ENCODE results near the gene WDFY2.

Gene WDFY2

DNA sequence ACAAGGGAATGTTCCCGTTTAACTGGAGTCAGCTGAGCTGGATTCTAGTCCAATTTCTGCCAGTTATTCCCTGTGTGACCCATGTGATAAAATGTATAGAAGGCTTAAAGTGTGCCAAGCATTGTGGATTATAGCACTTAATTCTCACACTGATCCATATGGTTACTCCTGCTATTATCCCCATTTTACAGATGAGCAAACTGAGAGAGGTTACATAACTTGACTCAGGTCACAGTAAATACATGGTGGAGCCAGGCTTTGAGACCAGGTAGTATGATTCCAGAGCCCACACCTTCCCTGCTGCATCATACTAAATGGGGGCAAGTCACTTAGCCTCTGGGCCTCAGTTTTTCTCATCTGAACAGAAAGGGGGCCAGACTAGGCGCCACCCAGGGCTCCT is 221.7 kb downstream of the WDFY2 start:
- Histone ChIP-seq H3K4me3 (ENCODE audit: low read length) (no peak overlapping the region), H3K27me3 (ENCODE audit: low read depth, low read length) (no peaks in the 10 kb centered on the region), H3K4me2 (ENCODE audit: low read length) (no peak overlapping the region), H3K9ac (ENCODE audit: low read length) (no peak overlapping the region), H3K79me2 (ENCODE audit: low read length) (peaks cover 15% of the 10 kb centered on the region), H2AFZ (ENCODE audit: low read depth, low read length) (no peak overlapping the region), H3K4me1 (ENCODE audit: low read length) (peaks cover 39% of the 10 kb centered on the region), H3K27ac (ENCODE audit: low read length) (no peak overlapping the region), H3K36me3 (replicated peaks; ENCODE audit: low read depth, low read length) (peaks cover 7% of the 10 kb centered on the region), H4K20me1 (ENCODE audit: insufficient read depth, low read length) (no peaks in the 10 kb centered on the region), H3K9me3 (ENCODE audit: insufficient read depth, low read length) (no peaks in the 10 kb centered on the region)
- TF ChIP-seq EZH2phosphoT487 (IDR thresholded peaks at IDR 0.05; ENCODE audit: low read depth): no peak
- TF ChIP-seq CTCF (IDR thresholded peaks at IDR 0.05; ENCODE audit: low read depth, low read length): no peak

- Histone ChIP-seq H4K20me1 (ENCODE audit: insufficient read depth, low read length) (no peaks in the 10 kb centered on the region), H3K79me2 (ENCODE audit: low read length) (peaks cover 15% of the 10 kb centered on the region), H3K4me3 (ENCODE audit: low read length) (no peak overlapping the region), H3K9me3 (ENCODE audit: insufficient read depth, low read length) (no peaks in the 10 kb centered on the region), H2AFZ (ENCODE audit: low read depth, low read length) (no peak overlapping the region), H3K36me3 (replicated peaks; ENCODE audit: low read depth, low read length) (peaks cover 7% of the 10 kb centered on the region), H3K4me2 (ENCODE audit: low read length) (no peak overlapping the region), H3K4me1 (ENCODE audit: low read length) (peaks cover 43% of the 10 kb centered on the region), H3K9ac (ENCODE audit: low read length) (no peak overlapping the region), H3K27me3 (ENCODE audit: low read depth, low read length) (no peaks in the 10 kb centered on the region), H3K27ac (ENCODE audit: low read length) (no peak overlapping the region)
- no peak for TF ChIP-seq EZH2phosphoT487 (IDR thresholded peaks at IDR 0.05; ENCODE audit: low read depth)
- TF ChIP-seq CTCF (IDR thresholded peaks at IDR 0.05; ENCODE audit: low read depth, low read length): no peak
Measured at GRCh38 chr13:51806566-51806965, 222.3 kb downstream of the WDFY2 start.

DNA sequence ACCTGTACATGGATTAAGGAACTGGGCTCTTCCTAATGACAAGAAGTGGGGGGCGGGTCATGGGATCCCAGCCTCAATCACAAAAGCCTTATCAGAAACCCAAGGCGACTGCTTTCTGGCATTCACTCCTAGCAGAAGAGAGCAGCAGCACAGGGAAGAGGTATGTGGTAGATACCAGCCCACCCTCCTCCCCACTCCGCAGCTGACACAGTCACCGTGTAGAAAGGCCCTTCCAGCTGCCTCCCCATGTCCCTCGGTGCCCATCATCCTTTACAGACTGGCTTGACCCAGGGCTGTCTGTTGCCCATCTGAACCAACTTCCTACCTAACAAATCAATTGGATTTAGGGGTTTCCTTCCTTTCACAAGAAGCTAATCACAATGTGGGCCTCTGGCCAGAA is 222.8 kb downstream of the WDFY2 start:
- H2AFZ ChIP-seq (ENCODE audit: low read depth, low read length): no peak overlapping the region
- TF ChIP-seq CTCF (IDR thresholded peaks at IDR 0.05; ENCODE audit: low read depth, low read length) (no peak), EZH2phosphoT487 (IDR thresholded peaks at IDR 0.05; ENCODE audit: low read depth) (no peak)
- no peaks in the 10 kb centered on the region for H4K20me1 ChIP-seq (ENCODE audit: insufficient read depth, low read length)
- peaks cover 15% of the 10 kb centered on the region for H3K79me2 ChIP-seq (ENCODE audit: low read length)
- H3K27ac ChIP-seq (ENCODE audit: low read length): no peak overlapping the region
- peaks cover 7% of the 10 kb centered on the region for H3K36me3 ChIP-seq (replicated peaks; ENCODE audit: low read depth, low read length)
- H3K27me3 ChIP-seq (ENCODE audit: low read depth, low read length): no peaks in the 10 kb centered on the region
- H3K4me2 ChIP-seq (ENCODE audit: low read length): no peak overlapping the region
- H3K9me3 ChIP-seq (ENCODE audit: insufficient read depth, low read length): no peaks in the 10 kb centered on the region
- no peak overlapping the region for H3K4me3 ChIP-seq (ENCODE audit: low read length)
- H3K9ac ChIP-seq (ENCODE audit: low read length): no peak overlapping the region
- H3K4me1 ChIP-seq (ENCODE audit: low read length): peaks cover 43% of the 10 kb centered on the region

DNA sequence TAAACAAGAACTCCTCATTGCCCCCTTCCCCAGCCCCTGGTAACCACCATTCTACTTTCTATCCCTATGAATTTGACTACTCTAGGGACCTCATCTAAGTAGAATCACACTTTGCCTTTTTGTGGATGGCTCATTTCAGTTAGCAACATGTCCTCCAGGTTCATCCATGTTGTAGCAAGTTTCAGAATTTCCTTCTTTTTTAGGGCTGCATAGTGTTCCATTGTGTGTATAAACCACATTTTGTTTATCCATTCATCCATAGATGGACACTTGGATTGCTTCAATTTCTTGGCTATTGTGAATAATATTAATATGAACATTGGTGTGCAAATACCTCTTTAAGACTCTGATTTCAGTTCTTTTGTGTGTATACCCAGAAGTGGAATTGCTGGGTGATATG is 224.5 kb downstream of the WDFY2 start:
- TF ChIP-seq EZH2phosphoT487 (IDR thresholded peaks at IDR 0.05; ENCODE audit: low read depth) (no peak), CTCF (IDR thresholded peaks at IDR 0.05; ENCODE audit: low read depth, low read length) (no peak)
- Histone ChIP-seq H3K4me1 (ENCODE audit: low read length) (peaks cover 37% of the 10 kb centered on the region), H3K9me3 (ENCODE audit: insufficient read depth, low read length) (no peaks in the 10 kb centered on the region), H3K4me2 (ENCODE audit: low read length) (no peak overlapping the region), H3K27me3 (ENCODE audit: low read depth, low read length) (no peaks in the 10 kb centered on the region), H3K9ac (ENCODE audit: low read length) (no peak overlapping the region), H3K4me3 (ENCODE audit: low read length) (no peak overlapping the region), H2AFZ (ENCODE audit: low read depth, low read length) (no peak overlapping the region), H3K36me3 (replicated peaks; ENCODE audit: low read depth, low read length) (peaks cover 7% of the 10 kb centered on the region), H3K27ac (ENCODE audit: low read length) (no peak overlapping the region), H3K79me2 (ENCODE audit: low read length) (peaks cover 8% of the 10 kb centered on the region), H4K20me1 (ENCODE audit: insufficient read depth, low read length) (no peaks in the 10 kb centered on the region)
